ENCODE measurements around the gene SFXN3. TPM values are rescaled to one million over a fixed set of nuclear protein-coding genes. Genes with fewer than 3 reads are reported as not detected.
A peak's percentile ranks its signal among the peaks of the same experiment; 100 is the strongest.

The SFXN3 gene
- total and polyA plus RNA-seq, 2 of the 13 experiments (the other 11 are each of a cell fraction or from before 2014, with no cell fraction given): 16.8 to 71.5 TPM

GRCh38 chr10:100997360-100998182 lies 33.5 kb upstream of the SFXN3 start (continued):
- TF ChIP-seq ZNF777 (CRISPR knock-in tag; IDR thresholded peaks at IDR 0.05) (peak; percentile 63; the same call in 1 of the 2 replicates), ZNF367 (CRISPR knock-in tag; IDR thresholded peaks at IDR 0.05; ENCODE audit: borderline replicate concordance) (no peak), HNRNPLL (IDR thresholded peaks at IDR 0.05; ENCODE audit: low read depth, low read length, poor library complexity, severe bottlenecking) (peak; percentile 75), ZBTB14 (CRISPR knock-in tag; IDR thresholded peaks at IDR 0.05) (no peak), ZNF557 (CRISPR knock-in tag; IDR thresholded peaks at IDR 0.05) (no peak), ZNF337 (CRISPR knock-in tag; IDR thresholded peaks at IDR 0.05; ENCODE audit: borderline replicate concordance, low read depth) (no peak), POLR2AphosphoS2 (IDR thresholded peaks at IDR 0.05; ENCODE audit: low read depth, low read length) (no peak), ZNF816 (CRISPR knock-in tag; IDR thresholded peaks at IDR 0.05; ENCODE audit: borderline replicate concordance) (0 out of 2 replicates have a peak, but pooled peaks have one; percentile 10), AHDC1 (CRISPR knock-in tag; IDR thresholded peaks at IDR 0.05; ENCODE audit: borderline replicate concordance) (no peak; the same call in 1 of the 2 replicates), REST (IDR thresholded peaks at IDR 0.05; ENCODE audit: borderline replicate concordance in 1 of 2, low read depth in 1 of 2, low read length in 2 of 2) (no peak), ZNF282 (IDR thresholded peaks at IDR 0.05; ENCODE audit: partially characterized antibody) (no peak), ZNF510 (CRISPR knock-in tag; IDR thresholded peaks at IDR 0.05; ENCODE audit: low read depth) (no peak; the same call in 1 of the 2 replicates), RBFOX2 (IDR thresholded peaks at IDR 0.05; ENCODE audit: low read depth, low read length) (peak; percentile 80), NCOA2 (CRISPR knock-in tag; IDR thresholded peaks at IDR 0.05) (0 out of 2 replicates have a peak, but pooled peaks have one; percentile 16), ZNF556 (CRISPR knock-in tag; IDR thresholded peaks at IDR 0.05; ENCODE audit: borderline replicate concordance) (no peak), SP1 (IDR thresholded peaks at IDR 0.05) (no peak), SP1 (CRISPR knock-in tag; IDR thresholded peaks at IDR 0.05) (peak; percentile 14; the same call in 1 of the 2 replicates)
